HG03457 (cell line): ENCODE measurements around the gene NRBF2.
"Not testable (repeated sequence)": the region's sequence is repeated elsewhere in the genome, so short reads cannot be mapped to it uniquely, and the experiment has no call there.

Experiments used
- ATAC-seq: cut with Tn5 transposase; IDR thresholded peaks from one replicate; pipeline ENCODE4 v1.9.1; 2021; ENCODE audit warnings: moderate number of reproducible peaks; ENCODE audit not compliant: unreplicated experiment

The NRBF2 gene

GRCh38 chr10:63133056-63133820 is at the start of gene NRBF2:
Gene NRBF2 (plus strand): TSS chr10:63133328. CDS start chr10:63133471, 143 bp downstream.
- ATAC-seq, result peak; percentile 95

DNA sequence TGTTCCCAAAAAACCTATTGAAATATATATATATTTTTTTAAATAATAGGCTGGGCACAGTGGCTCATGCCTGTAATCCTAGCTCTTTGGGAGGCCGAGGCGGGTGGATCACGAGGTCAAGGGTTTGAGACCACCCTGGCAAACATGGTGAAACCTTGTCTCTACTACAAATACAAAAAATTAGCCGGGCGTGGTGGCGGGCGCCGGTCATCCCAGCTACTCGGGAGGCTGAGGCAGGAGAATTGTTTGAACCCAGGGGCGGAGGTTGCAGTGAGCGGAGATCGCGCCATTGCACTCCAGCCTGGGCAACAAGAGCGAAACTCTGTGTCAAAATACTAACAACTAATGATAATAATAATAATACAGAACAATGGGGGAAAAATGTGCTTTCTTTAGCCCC is 49.7 kb upstream of the NRBF2 start:
- ATAC-seq, result not testable (repeated sequence)

- ATAC-seq, result no peak
Measured at GRCh38 chr10:63083904-63084689, 49.0 kb upstream of the NRBF2 start.

DNA sequence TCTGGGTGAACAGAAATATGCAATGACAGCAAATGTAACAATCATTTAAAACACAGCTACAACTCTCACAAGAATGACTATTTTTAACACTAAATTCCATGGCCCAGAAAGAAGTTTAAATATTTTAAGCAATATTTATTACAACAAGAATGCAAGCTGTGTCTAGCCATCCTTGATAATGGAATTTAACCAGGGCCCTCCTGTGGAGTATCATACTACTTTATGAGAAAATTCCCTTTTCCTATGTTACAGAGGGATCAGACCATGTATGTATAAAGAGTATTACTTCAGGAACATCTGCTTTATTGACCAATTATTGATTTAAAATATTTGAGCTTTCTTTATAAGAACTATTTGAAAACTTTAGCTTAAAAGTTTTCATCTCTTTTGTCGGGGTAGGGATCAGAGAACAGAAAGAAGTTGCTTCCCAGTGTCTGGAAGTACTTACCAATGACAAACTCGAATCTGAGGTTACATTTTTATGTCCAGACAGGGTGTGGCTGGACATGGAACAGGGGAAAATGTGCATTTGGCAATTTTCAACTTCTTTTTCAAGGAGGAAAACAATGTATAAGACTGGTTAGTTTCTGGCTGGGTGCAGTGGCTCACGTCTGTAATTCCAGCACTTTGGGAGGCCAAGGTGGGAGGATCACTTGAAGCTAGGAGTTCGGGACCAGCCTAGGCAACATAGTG is 48.3 kb upstream of the NRBF2 start:
- ATAC-seq, result no peak

DNA sequence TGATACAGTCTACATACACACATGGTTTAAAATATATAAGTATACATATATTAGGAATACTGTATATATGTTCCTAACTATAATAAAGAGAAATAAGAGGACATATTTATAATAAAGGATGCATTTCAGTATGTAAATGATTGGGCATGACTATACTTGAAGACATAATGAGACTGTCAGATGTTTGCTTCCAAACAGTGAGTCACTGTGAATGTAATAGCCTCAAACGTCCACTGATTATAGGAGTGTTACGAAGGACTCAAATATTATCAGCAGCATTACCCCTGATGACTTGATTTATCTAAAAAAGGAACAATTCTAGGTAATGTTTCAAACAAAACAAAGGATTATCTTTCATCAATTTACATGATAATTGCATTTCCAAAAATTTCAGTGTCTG is 39.9 kb upstream of the NRBF2 start:
- no peak for ATAC-seq

- ATAC-seq, result no peak
Measured at GRCh38 chr10:63094405-63094804, 38.7 kb upstream of the NRBF2 start.

DNA sequence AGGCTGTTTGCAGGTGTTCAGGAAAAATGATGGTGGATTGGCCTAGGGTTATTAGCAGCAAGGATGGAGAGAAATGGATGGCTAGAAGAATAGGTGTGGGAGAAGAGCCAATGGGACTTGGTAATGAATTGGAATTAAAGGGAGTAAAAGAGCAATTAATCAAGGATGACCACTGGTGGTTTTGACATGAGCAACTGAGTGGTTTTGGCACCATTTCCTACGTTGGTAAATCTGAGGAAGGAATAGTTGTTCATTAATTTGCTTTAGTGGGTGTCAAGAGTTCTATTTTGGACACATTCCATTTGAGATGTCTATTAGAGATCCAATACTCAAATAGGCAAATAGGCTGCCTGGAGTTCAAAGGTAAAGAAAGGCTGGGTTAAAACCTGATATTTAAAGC is 38.2 kb upstream of the NRBF2 start:
- no peak for ATAC-seq

DNA sequence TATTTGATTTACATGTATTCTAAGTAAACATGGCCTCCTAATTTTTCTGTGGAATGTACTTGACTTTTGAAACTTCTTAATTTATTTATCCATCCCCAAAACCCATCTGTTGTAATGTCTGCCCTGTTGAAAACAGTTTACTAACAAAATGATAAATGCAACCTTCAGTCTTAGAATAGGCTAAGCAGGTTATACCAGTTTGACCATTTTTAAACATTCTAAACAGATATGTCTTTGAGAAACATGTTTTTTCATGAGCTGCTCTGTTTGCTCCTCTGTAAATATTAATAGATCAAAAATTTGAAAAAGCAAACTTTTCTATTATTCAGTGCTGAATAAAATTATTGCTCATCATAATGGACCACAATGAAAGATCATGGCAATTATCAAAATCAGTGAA is 33.4 kb upstream of the NRBF2 start:
- ATAC-seq, result no peak

- ATAC-seq, result not testable (repeated sequence)
Measured at GRCh38 chr10:63101091-63101490, 32.0 kb upstream of the NRBF2 start.

GRCh38 chr10:63102279-63102883 is 30.7 kb upstream of the NRBF2 start:
- not testable (repeated sequence) for ATAC-seq

DNA sequence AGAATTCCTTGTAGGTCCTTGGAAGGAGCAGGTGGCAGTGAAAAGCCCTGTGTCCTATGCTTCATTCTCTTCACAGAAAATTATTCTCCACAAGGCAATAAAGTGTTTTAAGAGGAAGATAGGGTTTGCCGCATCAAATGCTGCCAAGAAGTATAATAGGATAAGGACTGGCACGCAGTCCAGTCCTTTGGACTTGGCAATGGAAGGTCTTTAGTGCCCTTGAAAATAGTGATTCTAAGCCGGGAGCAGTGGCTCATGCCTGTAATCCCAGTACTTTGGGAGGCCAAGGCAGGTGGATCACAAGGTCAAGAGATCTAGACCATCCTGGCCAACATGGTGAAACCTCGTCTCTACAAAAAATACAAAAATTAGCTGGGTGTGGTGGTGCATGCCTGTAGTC is 29.9 kb upstream of the NRBF2 start:
- not testable (repeated sequence) for ATAC-seq

- ATAC-seq, result no peak
Measured at GRCh38 chr10:63103971-63104409, 29.1 kb upstream of the NRBF2 start.

- ATAC-seq, result no peak
Measured at GRCh38 chr10:63105225-63106110, 27.7 kb upstream of the NRBF2 start.

DNA sequence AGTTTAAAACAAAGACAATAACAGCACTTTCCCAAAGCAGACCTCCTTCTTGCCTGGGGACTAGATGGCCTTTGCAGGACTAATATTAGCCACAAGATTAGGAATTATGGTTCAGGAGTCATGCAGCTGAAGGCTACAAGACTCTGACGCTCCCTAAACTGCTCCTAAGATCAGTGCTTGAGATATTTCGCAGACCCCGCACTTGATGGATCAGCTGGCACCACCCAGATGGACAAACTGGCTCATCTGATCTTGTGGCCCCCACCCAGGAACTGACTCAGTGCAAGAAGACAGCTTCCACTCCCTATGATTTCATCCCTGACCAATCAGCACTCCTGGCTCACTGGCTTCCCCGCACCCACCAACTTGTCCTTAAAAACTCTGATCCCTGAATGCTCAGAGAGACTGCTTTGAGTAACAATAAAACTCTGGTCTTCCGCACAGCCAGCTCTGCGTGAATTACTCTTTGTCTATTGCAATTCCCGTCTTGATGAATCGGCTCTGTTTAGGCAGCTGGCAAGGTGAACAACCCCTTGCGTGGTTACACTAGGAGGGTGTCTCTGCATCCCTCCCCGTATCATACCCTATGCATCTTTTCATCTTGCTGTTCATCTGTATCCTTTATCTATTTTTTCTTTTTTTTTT is 26.9 kb upstream of the NRBF2 start:
- no peak for ATAC-seq

DNA sequence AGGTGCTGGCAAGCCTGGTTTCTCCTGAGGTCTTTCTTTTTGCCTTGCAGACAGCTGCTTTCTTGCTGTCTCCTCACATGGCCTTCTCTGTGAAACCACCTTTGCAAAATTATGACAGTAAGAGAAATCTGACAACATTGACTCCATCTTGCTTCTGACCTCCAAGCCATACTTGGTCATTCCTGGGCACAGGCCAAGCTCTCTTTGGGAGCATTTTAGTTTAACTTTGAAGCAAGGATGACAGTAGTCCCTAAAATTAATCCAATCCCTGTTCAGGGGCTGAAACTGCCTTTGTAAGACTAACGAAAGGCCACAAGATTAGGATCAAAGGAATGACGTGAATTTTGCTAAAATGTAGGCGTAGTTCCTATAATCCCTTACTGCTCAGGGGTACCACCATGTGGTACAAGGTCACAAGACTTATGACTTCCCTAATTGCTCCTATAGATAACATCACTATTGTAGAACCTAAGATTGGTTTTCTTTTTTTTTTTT is 25.1 kb upstream of the NRBF2 start:
- no peak for ATAC-seq

DNA sequence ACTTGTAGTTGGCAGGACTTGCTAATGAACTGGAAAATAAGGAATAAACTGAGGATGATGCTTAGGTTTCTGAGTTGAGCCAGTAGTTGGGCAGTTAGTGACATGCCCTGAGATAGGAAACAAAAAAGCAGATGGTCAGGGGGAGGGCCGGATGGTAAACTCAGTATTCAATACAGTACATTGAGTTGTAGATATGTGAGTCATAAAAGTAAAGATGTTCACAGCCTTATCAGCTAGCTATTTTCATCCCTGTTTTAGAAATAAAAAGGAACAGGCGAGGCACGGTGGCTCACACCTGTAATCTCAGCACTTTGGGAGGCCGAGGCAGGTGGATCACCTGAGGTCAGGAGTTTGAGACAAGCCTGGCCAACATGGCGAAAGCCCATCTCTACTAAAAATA is 22.2 kb upstream of the NRBF2 start:
- ATAC-seq, result no peak

GRCh38 chr10:63114031-63114814 is 18.9 kb upstream of the NRBF2 start:
- no peak for ATAC-seq

DNA sequence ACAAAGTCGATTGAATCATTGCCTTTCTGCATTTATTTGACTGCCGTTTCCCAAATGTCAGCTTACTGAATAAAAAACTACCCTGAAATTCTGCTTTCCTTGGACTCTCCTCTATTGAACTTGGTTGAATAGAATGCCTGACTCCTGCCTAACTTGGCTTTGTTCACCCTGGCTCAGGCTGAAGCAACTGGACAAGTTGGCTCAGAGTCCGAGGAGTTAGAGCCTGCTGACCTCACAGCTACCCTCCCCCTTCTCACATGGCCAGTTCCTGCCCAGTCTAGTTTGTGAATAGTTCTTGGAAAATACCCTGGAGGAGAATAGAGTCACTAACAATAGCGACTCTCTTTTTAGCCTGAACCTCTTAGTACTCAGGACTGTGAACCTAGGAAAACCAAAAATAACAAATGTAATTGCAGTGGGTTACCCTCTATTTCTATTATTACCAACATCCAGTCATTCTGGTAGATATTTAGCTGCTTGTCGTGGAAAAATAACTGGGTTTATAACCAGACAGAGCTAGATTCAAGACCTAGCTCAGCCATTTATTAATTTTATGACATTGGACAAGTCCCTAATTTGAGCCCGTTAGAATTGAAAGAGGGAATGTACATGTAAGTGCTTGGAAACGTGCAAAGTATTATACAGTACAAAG is 17.3 kb upstream of the NRBF2 start:
- ATAC-seq, result no peak
